ENCODE measurements around the gene KCNJ3. TPM values are rescaled to one million over a fixed set of nuclear protein-coding genes. Genes with fewer than 3 reads are reported as not detected.

The KCNJ3 gene
- total RNA-seq, 4 donors from 2014 or later: 0.40 to 1.3 (median 0.55) TPM; not detected in 1

DNA sequence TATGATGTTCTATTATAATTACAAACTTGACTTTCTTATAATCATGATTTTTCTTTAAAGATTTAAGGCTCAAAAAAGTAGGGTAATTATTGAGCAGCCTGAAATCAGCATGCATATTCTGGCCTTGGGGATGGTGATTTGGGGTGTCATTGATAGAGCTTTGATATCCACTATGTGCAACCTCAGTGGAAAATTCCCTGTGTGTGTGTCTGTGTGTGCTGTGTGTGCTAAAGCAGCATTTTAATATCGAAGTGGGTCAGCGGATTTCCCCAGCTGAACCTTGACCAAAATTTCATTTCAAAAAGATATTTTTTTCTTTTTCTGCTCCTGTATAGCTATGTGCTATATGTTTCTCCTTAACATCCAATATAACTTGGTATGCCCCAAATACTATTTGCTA lies 11.6 kb downstream of the KCNJ3 start:
- no peak overlapping the region for H3K4me3 ChIP-seq

DNA sequence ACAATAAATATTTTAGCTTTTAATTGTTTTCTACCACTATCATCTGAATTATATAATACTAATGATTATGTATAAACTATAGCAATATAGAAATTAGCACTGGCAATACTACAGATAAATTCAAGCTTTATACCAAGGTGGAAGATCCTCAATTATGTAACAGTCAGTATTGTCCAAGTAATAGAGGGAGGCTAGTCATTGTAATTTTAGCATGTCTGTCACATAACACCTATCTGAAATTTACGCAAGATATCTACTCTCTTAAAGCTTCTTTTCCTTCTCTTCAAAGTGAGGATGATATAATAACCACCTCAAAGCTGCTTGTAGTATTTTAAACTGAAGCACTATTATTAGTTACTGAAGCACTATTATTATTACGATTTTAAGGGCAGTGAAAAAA lies 12.2 kb downstream of the KCNJ3 start:
- in situ Hi-C loops (cut with MboI; ENCODE audit: low pct_ligation_motif_present in 1 of 4, low pct_unique_long_range_greater_than_20kb in 1 of 4, low sequenced_read_pairs in 3 of 4): no loop called here
- H3K27me3 ChIP-seq: no peaks in the 10 kb centered on the region
- no peak overlapping the region for H3K27ac ChIP-seq
- peaks cover 0 to 3% (median 0%) of the 10 kb centered on the region in 4 donors for H3K4me1 ChIP-seq
- no peaks in the 10 kb centered on the region for H3K9me3 ChIP-seq
- no peaks in the 10 kb centered on the region for H3K36me3 ChIP-seq
- H3K4me3 ChIP-seq: no peak overlapping the region
- TF ChIP-seq POLR2AphosphoS5 (IDR thresholded peaks at IDR 0.05) (no peak), POLR2A (IDR thresholded peaks at IDR 0.05) (no peak), EP300 (IDR thresholded peaks at IDR 0.05; ENCODE audit: low read depth) (no peak)
- TF ChIP-seq, protein P1, sequence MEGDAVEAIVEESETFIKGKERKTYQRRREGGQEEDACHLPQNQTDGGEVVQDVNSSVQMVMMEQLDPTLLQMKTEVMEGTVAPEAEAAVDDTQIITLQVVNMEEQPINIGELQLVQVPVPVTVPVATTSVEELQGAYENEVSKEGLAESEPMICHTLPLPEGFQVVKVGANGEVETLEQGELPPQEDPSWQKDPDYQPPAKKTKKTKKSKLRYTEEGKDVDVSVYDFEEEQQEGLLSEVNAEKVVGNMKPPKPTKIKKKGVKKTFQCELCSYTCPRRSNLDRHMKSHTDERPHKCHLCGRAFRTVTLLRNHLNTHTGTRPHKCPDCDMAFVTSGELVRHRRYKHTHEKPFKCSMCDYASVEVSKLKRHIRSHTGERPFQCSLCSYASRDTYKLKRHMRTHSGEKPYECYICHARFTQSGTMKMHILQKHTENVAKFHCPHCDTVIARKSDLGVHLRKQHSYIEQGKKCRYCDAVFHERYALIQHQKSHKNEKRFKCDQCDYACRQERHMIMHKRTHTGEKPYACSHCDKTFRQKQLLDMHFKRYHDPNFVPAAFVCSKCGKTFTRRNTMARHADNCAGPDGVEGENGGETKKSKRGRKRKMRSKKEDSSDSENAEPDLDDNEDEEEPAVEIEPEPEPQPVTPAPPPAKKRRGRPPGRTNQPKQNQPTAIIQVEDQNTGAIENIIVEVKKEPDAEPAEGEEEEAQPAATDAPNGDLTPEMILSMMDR (IDR thresholded peaks at IDR 0.05): no peak
- DNase-seq: no peak
- intact Hi-C loops (cut with DNase I; ENCODE audit: low total_unique reads): no loop called here
- whole genome bisulfite sequencing, 2 donors (ENCODE audit: low coverage in 1 of 2): 85 to 89% methylated on average over 2 of the region's 2 CpGs

More for the DNA sequence above, 11.6 kb downstream of the KCNJ3 start:
- no peak for DNase-seq
- Histone ChIP-seq H3K4me1 (peaks cover 0 to 3% (median 0%) of the 10 kb centered on the region in 4 donors), H3K27ac (no peak overlapping the region), H3K36me3 (no peaks in the 10 kb centered on the region), H3K9me3 (no peaks in the 10 kb centered on the region), H3K27me3 (no peaks in the 10 kb centered on the region)
- in situ Hi-C loops (cut with MboI; ENCODE audit: low pct_ligation_motif_present in 1 of 4, low pct_unique_long_range_greater_than_20kb in 1 of 4, low sequenced_read_pairs in 3 of 4) (no loop called here), intact Hi-C loops (cut with DNase I; ENCODE audit: low total_unique reads) (no loop called here)
- WGBS, 2 donors (ENCODE audit: low coverage in 1 of 2): 84 to 85% methylated on average over 2 of the region's 2 CpGs
- TF ChIP-seq, protein P1 (IDR thresholded peaks at IDR 0.05): no peak
- TF ChIP-seq POLR2A (IDR thresholded peaks at IDR 0.05) (no peak), POLR2AphosphoS5 (IDR thresholded peaks at IDR 0.05) (no peak), EP300 (IDR thresholded peaks at IDR 0.05; ENCODE audit: low read depth) (no peak)

DNA sequence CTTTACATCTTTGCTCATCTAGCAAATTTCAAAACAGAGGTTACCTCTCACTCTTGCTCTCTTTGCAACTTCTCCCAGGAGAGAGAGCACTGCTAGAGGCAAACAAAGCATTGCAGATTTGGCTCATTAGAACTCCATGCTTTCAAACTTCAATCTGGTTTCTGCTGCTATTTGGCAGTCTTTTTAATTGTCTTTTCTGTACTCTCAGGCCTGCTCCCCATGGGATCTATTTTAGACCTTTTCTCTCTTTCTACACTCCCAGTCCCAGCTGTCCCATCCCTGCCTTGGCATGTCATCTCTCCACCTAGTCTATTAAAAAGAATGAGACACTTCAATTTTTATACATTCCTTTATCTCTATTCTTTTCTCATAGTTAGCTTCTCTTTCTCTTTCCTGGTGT lies 15.2 kb downstream of the KCNJ3 start:
- TF ChIP-seq EP300 (IDR thresholded peaks at IDR 0.05; ENCODE audit: low read depth) (no peak), POLR2AphosphoS5 (IDR thresholded peaks at IDR 0.05) (no peak), POLR2A (IDR thresholded peaks at IDR 0.05) (no peak)
- TF ChIP-seq, protein P1 (IDR thresholded peaks at IDR 0.05): no peak
- Histone ChIP-seq H3K9me3 (no peaks in the 10 kb centered on the region), H3K4me1 (peaks cover 0 to 3% (median 0%) of the 10 kb centered on the region in 4 donors), H3K27ac (no peak overlapping the region), H3K4me3 (no peak overlapping the region), H3K36me3 (no peaks in the 10 kb centered on the region), H3K27me3 (no peaks in the 10 kb centered on the region)
- no peak for DNase-seq
- in situ Hi-C loops (cut with MboI; ENCODE audit: low pct_ligation_motif_present in 1 of 4, low pct_unique_long_range_greater_than_20kb in 1 of 4, low sequenced_read_pairs in 3 of 4) (no loop called here), intact Hi-C loops (cut with DNase I; ENCODE audit: low total_unique reads) (no loop called here)

DNA sequence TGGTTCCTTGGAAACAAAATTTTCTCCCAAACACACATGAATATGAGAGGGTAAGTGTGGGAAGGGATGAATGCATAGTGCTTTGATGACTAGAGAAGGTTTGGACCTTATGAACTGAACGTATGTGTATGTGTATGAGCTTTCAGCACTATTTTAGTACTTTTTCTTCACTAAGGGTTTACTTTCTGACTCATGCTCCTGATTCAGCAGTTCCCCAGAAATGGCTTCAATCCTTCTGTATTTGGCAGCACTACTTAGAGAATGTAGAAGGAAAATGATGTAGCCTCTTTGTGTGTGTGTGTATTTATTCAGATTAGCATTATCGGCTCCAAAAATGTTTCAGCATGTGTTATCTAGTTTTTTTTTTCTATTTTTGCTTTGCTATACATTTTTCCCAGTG lies 22.2 kb downstream of the KCNJ3 start:
- no peak for TF ChIP-seq POLR2A (IDR thresholded peaks at IDR 0.05)
- TF ChIP-seq EP300 (IDR thresholded peaks at IDR 0.05; ENCODE audit: low read depth): no peak
- TF ChIP-seq POLR2AphosphoS5 (IDR thresholded peaks at IDR 0.05): no peak
- no peak overlapping the region for H3K4me3 ChIP-seq
- in situ Hi-C loops (cut with MboI; ENCODE audit: low pct_ligation_motif_present in 1 of 4, low pct_unique_long_range_greater_than_20kb in 1 of 4, low sequenced_read_pairs in 3 of 4): no loop called here

DNA sequence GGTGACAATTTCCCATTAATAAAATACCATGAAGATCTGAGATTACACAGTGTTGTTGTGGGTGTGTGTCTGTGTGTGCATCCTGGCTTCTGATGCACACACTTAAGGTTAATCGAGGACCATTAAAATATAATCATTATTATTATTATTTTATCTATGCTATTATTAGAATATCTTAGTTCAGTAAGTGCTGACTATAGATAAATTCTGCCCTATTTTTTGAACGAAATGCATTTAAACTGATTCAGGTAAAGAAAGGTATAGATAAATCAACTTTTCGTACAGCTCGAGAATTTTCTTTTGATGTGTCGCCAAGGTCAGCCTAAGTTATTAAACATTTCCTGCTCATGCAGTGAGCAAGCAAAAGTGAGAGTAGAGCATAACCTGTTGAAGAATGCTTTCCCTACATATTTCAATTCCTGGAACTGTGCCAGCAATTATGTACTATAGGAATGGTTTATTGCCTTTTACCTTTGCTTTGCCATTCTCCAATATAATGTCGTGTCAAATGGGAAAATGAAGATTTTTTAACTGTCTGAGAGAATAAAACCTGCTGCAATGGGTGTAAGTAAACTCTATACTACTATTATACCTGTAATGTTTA lies 25.8 kb downstream of the KCNJ3 start:
- 35 to 54% methylated on average over 6 of the region's 6 CpGs for WGBS, 2 donors (ENCODE audit: low coverage in 1 of 2)
- TF ChIP-seq POLR2AphosphoS5 (IDR thresholded peaks at IDR 0.05): no peak
- TF ChIP-seq, protein P1 (IDR thresholded peaks at IDR 0.05): no peak
- no peak for TF ChIP-seq EP300 (IDR thresholded peaks at IDR 0.05; ENCODE audit: low read depth)
- TF ChIP-seq POLR2A (IDR thresholded peaks at IDR 0.05): no peak
- in situ Hi-C loops (cut with MboI; ENCODE audit: low pct_ligation_motif_present in 1 of 4, low pct_unique_long_range_greater_than_20kb in 1 of 4, low sequenced_read_pairs in 3 of 4): no loop called here

More for the DNA sequence above, 22.2 kb downstream of the KCNJ3 start:
- no peaks in the 10 kb centered on the region for H3K36me3 ChIP-seq
- 58 to 62% methylated on average over 2 of the region's 2 CpGs for WGBS, 2 donors (ENCODE audit: low coverage in 1 of 2)
- intact Hi-C loops (cut with DNase I; ENCODE audit: low total_unique reads): no loop called here
- no peaks in the 10 kb centered on the region for H3K4me1 ChIP-seq
- H3K27ac ChIP-seq: no peak overlapping the region
- no peaks in the 10 kb centered on the region for H3K9me3 ChIP-seq
- no peak for DNase-seq
- no peaks in the 10 kb centered on the region for H3K27me3 ChIP-seq

More for the DNA sequence above, 25.8 kb downstream of the KCNJ3 start:
- no peaks in the 10 kb centered on the region for H3K27me3 ChIP-seq
- no peaks in the 10 kb centered on the region for H3K4me1 ChIP-seq
- no peak overlapping the region for H3K27ac ChIP-seq
- DNase-seq: no peak
- no peaks in the 10 kb centered on the region for H3K36me3 ChIP-seq
- H3K4me3 ChIP-seq: no peak overlapping the region
- intact Hi-C loops (cut with DNase I; ENCODE audit: low total_unique reads): no loop called here
- no peaks in the 10 kb centered on the region for H3K9me3 ChIP-seq

Data from transverse colon (tissue), 4 donors.